NT2/D1 (cell line): Measurements from ENCODE around the gene SRSF7.
"Not testable (repeated sequence)": the region's sequence is repeated elsewhere in the genome, so short reads cannot be mapped to it uniquely, and the experiment has no call there.

Experiments
- DNase-seq: peaks from one replicate; pipeline ENCODE4 v3.0.0-alpha.2; 2011; ENCODE audit warnings: low read depth, low spot score
- H3K27me3 ChIP-seq: 2 replicates; pipeline ENCODE4 v1.6.0; 2011; ENCODE audit warnings: mild to moderate bottlenecking; ENCODE audit not compliant: insufficient read length, insufficient read depth
- H3K36me3 ChIP-seq: 2 replicates; pipeline ENCODE4 v1.6.1; 2011; ENCODE audit warnings: mild to moderate bottlenecking, low read length, mixed read lengths; ENCODE audit not compliant: insufficient read depth, insufficient read length
- H3K4me1 ChIP-seq: 2 replicates; pipeline ENCODE4 v1.5.1; 2011; ENCODE audit not compliant: insufficient read depth, insufficient read length
- H3K4me3 ChIP-seq: 2 replicates; pipeline ENCODE4 v1.5.1; 2011; ENCODE audit warnings: low read depth; ENCODE audit not compliant: insufficient read length
- H3K9ac ChIP-seq: 2 replicates; pipeline ENCODE4 v1.6.0; 2011; ENCODE audit warnings: low read depth; ENCODE audit not compliant: insufficient read length
- H3K9me3 ChIP-seq: 2 replicates; pipeline ENCODE4 v1.5.1; 2011; ENCODE audit warnings: mild to moderate bottlenecking, low read length; ENCODE audit not compliant: insufficient read depth
- SUZ12 ChIP-seq: IDR thresholded peaks from 2 replicates; pipeline ENCODE4 v1.6.1; 2011; ENCODE audit not compliant: insufficient read length, insufficient read depth; ENCODE audit errors: extremely low read depth
- YY1 ChIP-seq: IDR thresholded peaks from 2 replicates; pipeline ENCODE4 v1.6.1; 2011; ENCODE audit not compliant: insufficient read length, insufficient read depth
- ZNF274 ChIP-seq: IDR thresholded peaks from 2 replicates; pipeline ENCODE4 v1.6.1; 2011; ENCODE audit warnings: mild to moderate bottlenecking, low read depth, low read length

SRSF7 gene

GRCh38 chr2:38737925-38738324 lies 13.2 kb downstream of the SRSF7 start:
- Histone ChIP-seq H3K36me3 (peaks cover 32% of the 10 kb centered on the region), H3K27me3 (no peaks in the 10 kb centered on the region), H3K4me1 (no peaks in the 10 kb centered on the region), H3K9me3 (no peaks in the 10 kb centered on the region), H3K9ac (no peak overlapping the region), H3K4me3 (no peak overlapping the region)
- TF ChIP-seq YY1, result no peak
- no peak for DNase-seq

GRCh38 chr2:38737000-38737698 lies 14.0 kb downstream of the SRSF7 start:
- not testable (repeated sequence) for H3K9ac ChIP-seq, H3K9me3 ChIP-seq, H3K4me1 ChIP-seq, H3K4me3 ChIP-seq, H3K27me3 ChIP-seq, DNase-seq
- H3K36me3 ChIP-seq, result peaks cover 25% of the 10 kb centered on the region

- no peak for TF ChIP-seq YY1
- TF ChIP-seq SUZ12, result no peak
- TF ChIP-seq ZNF274, result no peak
- Histone ChIP-seq H3K9me3 (no peaks in the 10 kb centered on the region), H3K4me1 (no peaks in the 10 kb centered on the region), H3K36me3 (peaks cover 20% of the 10 kb centered on the region), H3K4me3 (no peak overlapping the region), H3K9ac (no peak overlapping the region), H3K27me3 (no peaks in the 10 kb centered on the region)
- DNase-seq, result no peak
Measured at GRCh38 chr2:38735999-38736320, 15.2 kb downstream of the SRSF7 start.

- TF ChIP-seq SUZ12 (no peak), ZNF274 (no peak), YY1 (no peak)
- Histone ChIP-seq H3K9me3 (no peaks in the 10 kb centered on the region), H3K4me1 (no peaks in the 10 kb centered on the region), H3K4me3 (no peak overlapping the region), H3K27me3 (no peaks in the 10 kb centered on the region), H3K9ac (no peak overlapping the region), H3K36me3 (peaks cover 23% of the 10 kb centered on the region)
- no peak for DNase-seq
Measured at GRCh38 chr2:38734299-38735058, 16.7 kb downstream of the SRSF7 start.

GRCh38 chr2:38733300-38733971 lies 17.7 kb downstream of the SRSF7 start:
- Histone ChIP-seq H3K9ac (no peak overlapping the region), H3K36me3 (peaks cover 23% of the 10 kb centered on the region), H3K9me3 (no peaks in the 10 kb centered on the region), H3K27me3 (no peaks in the 10 kb centered on the region), H3K4me3 (no peak overlapping the region), H3K4me1 (no peaks in the 10 kb centered on the region)
- DNase-seq, result no peak
- TF ChIP-seq SUZ12, result no peak
- no peak for TF ChIP-seq YY1
- TF ChIP-seq ZNF274, result no peak

- Histone ChIP-seq H3K36me3 (peaks cover 16% of the 10 kb centered on the region), H3K27me3 (no peaks in the 10 kb centered on the region), H3K9me3 (no peaks in the 10 kb centered on the region), H3K4me3 (no peak overlapping the region), H3K9ac (no peak overlapping the region), H3K4me1 (no peaks in the 10 kb centered on the region)
- TF ChIP-seq ZNF274, result no peak
- no peak for TF ChIP-seq YY1
- no peak for TF ChIP-seq SUZ12
- DNase-seq, result no peak
Measured at GRCh38 chr2:38731684-38732221, 19.4 kb downstream of the SRSF7 start.

- Histone ChIP-seq H3K36me3 (peaks cover 16% of the 10 kb centered on the region), H3K9me3 (no peaks in the 10 kb centered on the region), H3K4me3 (no peak overlapping the region), H3K27me3 (no peaks in the 10 kb centered on the region), H3K4me1 (no peaks in the 10 kb centered on the region), H3K9ac (no peak overlapping the region)
- no peak for DNase-seq
- TF ChIP-seq SUZ12, result no peak
Measured at GRCh38 chr2:38731090-38731489, 20.1 kb downstream of the SRSF7 start.
